GM19238 (cell line): ENCODE data around the gene GLRA1.

Experiments used
- DNase-seq: peaks from one replicate; pipeline ENCODE4 v3.0.0; 2011; ENCODE audit warnings: low spot score; ENCODE audit not compliant: insufficient read length

The GLRA1 gene

DNA sequence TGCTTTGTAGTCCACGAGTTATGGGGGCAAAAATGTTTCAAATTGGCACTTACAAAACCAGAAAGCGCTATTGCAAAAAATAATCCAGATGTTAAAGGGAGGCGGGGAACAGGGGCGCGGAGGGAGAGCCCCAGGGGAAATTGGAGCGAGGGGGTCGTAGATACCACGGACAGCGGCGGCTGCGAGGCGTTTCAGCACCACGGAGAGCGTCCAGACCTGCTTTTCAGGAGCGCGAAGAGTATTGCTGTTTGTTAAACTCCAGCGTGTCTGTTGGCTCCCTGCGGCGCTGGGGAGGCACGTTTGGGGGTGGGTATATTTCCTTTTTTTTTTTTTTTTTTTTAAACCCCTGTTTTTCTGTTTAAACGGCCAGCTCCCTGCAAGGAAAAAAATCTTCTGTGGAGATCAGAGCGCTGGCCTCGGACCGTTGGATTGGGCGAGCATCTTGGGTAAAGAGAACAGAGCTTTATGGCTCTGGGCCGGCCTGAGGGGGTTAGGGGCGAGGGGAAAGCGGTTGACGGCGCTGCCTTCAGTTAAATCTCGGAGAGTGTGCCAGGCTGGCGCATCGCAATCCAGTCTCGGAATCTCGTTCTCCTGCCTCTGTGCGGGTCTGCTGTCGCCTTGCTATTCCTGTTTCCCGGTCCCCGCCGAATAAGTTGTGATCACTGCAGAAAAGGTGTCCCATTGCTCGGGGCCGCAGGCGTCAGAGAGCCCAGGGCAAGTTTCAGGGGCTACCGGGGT, at the start of gene GLRA1:
GLRA1 (minus strand) TSS at position 288 of the 738 bp plus-strand sequence. CDS start 302 bp downstream, outside the sequence.
- peak; percentile 23 for DNase-seq

DNA sequence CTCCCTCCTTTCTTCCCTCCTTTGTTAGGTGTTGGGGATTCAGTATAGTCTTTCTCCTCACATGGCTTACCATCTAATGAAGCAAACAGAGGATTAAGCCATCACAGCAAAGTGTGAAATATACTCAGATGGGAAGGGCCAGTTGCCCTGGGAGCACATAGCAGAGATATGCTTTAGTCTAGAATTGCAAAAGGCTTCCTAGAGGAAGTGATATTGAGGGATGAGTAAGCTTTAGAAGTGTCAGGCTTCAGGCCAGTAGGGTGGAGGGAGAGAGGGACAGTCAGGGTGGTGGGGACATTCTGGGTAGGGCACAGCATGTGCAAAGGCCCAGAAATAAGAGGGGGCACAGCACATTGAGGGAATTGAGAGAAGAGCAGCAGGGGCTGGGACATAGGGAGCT, 46.2 kb upstream of the GLRA1 start:
- no peak for DNase-seq

GRCh38 chr5:151967865-151968264, 43.2 kb upstream of the GLRA1 start:
- DNase-seq: no peak

DNA sequence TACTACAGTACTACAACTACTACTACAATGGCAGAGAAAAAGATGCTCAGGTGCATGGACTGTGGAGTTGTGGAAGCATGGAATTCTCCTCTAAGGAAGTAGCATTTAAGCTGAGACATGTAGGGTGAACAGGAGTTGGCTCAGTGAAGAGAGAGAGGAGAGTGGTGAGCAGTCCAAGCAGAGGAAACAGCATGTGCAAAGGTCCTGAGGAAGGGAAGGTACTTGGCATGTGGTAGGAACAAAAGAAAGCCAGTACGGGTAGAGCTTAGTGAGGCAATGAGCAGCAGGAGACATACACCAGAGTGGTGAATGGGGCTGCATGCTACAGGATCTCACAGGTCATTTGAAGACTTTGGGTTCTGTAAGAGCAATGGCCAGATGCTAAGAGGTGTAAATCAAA, 41.4 kb upstream of the GLRA1 start:
- DNase-seq: no peak

- DNase-seq: no peak
These were observed 39.8 kb upstream of the GLRA1 start for GRCh38 chr5:151964471-151964870.

GRCh38 chr5:151961557-151961956, 36.9 kb upstream of the GLRA1 start:
- no peak for DNase-seq

DNA sequence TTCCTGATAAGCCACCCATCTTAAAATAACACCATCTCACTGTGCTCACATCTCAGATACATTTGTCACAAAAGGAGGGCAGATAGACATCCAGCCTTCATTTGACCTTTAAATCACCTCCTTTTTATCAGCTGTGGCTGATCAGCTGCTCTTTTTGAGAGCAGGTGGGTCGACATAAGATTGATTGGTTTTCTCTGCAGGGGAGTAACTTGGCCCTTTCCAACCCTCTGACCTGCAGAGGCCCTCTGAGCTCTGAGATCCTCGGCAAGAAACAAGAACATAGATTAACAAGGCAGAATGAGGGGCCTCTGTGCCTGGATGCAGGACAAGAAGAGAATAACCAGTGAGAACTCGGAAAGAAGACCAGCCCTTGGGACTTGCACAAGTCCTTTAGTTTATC, 33.5 kb upstream of the GLRA1 start:
- no peak for DNase-seq

DNA sequence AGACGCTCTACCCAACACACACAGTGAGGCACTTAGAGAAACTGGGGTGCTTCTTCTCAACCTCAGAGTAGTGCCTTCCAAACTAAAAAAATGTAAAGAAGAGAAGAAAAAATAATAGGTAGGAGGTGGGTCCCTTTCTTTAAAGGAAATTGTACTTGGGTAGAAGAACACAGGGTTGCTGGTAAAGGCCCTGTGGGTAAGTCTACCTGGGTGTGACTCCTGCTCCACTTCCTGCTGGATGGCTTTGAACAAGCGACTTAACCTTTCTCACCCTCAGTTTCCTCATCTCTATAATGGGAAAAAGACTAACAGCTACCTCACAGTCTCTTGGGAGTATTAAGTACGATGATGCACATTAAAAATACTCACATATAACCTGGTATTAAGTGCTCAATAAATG, 32.1 kb upstream of the GLRA1 start:
- no peak for DNase-seq

DNA sequence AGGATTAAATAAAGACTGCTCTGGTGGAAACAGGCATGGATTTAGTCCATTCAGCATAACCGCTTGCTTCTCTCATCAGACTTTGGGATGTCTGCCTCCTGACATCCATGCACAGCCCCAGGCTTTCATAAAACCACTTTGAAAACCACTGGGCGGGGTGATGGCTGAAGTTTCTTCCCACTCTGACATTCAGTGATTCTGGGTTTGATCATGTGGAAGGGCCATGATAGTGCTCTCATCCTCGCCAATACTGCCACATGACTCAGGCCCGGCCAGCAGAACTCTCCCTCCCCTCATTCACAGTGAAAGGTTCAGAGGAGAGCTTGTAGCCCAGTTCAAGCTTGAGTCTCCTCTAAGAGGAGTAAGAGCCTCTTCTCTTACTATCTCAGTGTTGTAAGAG, 29.6 kb upstream of the GLRA1 start:
- DNase-seq: no peak

- DNase-seq: no peak
These were observed 29.2 kb upstream of the GLRA1 start for GRCh38 chr5:151953833-151954232.

GRCh38 chr5:151952238-151952637, 27.6 kb upstream of the GLRA1 start:
- no peak for DNase-seq

DNA sequence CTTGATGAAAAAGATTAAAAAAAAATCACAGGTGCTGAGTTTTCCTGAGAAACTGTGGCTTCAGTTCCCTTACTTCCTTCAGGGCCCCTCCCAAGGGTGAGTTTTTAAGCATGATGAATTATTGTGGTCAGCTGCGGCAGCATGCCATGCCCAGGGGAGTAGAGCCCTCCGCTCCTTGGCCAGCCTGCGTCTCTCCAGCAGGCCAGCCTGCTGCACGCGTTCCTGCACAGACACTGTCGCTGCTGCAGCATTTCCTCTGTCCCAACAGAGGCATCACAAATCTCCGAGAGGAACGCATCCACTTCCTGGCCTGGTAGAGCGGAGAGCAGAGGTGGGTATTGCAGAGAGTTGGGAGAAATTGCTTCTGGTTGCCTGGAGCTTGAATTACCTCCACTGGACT, 26.1 kb upstream of the GLRA1 start:
- DNase-seq: no peak

GRCh38 chr5:151949701-151950308, 25.2 kb upstream of the GLRA1 start:
- DNase-seq: no peak

- DNase-seq: no peak
These were observed 24.5 kb upstream of the GLRA1 start for GRCh38 chr5:151949113-151949512.

- DNase-seq: no peak
These were observed 23.4 kb upstream of the GLRA1 start for GRCh38 chr5:151947931-151948608.

DNA sequence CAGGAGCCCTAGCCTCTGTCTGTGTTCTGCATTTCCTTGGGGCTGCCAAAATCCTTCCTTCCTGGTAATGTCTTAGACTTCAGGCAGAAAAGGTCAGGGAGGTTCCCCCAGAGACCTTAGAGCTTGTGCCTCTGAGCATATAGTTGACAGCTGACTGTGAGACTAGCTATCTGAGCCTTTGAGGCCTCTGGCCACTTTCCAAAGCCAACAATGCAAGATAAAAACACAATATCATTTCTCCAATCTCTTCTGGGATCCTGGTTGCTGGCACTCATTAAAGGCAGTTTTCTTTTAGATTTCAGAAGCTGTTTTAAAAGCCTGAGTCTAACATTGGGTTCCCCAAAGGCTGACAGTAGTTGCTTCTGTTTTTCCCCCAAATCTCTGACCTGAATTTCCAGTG, 13.2 kb upstream of the GLRA1 start:
- no peak for DNase-seq

GRCh38 chr5:151935135-151935695, 10.6 kb upstream of the GLRA1 start:
- no peak for DNase-seq

DNA sequence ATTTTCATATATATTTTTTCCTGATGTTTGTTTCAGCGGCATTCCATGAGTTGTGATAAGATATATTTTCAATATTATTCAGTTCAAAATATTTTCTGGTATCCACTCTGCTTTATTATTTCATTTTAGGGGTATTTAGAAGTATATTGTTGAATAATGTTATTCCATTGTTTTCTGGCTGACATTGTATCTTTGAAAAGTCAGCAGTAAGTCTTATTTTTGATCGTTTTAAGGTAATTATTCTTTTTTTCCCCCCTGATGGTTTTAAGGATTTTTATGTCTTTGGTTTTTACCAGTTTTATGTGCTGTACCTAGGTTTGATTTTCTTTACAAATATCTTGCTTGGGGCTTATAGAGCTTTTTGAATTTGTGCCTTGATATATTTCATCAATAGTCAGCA, 6.6 kb upstream of the GLRA1 start:
- DNase-seq: no peak

DNA sequence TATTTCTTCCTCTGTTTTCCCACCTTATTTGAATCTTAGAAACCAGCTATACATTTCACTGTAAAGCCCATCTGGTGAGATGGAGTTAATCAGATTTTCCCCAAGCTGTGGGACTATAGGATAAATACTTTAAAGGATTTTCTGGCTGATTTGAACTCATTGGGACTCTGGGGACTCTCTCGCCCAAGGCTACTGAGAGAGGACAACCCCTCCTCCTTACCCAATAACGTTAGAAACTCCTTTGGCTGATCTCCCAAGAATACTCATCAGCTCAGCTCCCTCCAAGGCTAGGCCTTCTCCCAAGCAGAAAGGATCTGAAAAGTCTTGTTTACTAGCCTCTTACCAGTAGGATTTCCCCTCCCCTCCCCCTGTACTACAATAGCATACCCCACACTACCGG, 1.5 kb upstream of the GLRA1 start:
- no peak for DNase-seq

DNA sequence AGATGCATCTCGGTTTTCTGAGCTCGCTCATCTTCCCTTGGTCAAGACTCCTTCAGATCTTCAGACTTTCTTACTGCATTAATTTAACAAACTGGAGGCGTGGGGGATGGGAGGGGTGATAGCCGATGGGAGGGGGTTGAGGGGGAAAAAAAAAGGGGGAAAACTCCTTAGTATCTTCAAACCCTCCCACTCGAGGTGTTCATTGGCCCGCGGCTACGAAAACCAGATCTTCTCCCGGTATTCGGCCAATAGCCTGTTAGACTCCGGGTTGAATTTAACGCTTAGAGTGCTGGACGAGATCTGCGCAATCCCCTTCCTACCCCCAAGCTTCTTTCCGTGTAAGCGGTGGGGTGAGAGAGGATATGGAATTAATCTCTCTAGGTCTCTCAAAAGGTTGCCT, 689 bp upstream of the GLRA1 start:
- no peak for DNase-seq

DNA sequence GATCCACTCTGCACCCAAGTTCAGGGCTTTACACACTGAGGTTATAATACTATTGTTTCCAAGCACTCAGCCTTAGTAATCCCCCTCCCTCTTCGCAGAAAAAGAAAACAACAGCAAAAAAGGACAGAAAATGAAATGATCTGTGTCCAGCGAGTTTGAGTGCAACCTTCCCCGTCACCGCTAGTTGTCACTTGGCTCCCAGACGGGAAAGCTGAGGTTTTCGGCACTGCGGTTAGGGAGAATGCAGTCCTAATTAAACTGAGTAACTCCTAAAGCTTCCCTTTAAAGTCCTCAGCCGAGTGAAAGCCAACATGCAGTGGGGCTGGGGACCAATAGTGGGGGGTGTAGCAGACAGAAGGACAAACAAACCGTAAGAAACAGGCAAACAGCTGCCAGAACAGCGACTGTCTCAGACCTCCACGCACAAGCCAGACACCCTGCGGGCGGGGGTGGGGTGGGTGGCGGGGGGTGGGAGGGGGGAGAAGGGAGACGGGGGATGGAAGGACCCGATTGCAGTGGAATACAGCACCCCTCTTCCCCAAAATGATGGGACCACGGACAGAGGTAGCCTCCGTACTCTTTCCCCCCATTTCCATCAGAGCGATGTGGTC, 680 bp downstream of the GLRA1 start:
- no peak for DNase-seq

DNA sequence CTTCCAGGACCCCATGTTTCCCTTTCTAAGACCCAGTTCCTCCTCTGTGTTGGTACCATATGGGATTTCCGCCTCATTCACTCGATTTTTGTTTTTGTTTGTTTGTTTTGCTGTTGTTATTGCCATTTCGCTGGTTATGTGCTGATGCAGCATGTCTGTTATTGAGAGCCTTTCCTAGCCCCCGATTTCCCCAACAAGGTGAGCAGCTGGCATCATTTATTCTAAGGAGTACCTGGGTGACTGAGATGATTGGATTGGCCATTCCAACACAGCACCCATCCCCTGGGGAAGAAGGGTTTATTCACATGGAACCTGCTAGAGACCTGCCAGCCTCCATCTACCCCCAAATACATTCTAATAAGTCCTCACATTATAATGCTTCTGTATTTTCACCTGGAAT, 2.7 kb downstream of the GLRA1 start:
- DNase-seq: no peak
